ENCODE measurements around the gene SMARCA2. TPM values are rescaled to one million over a fixed set of nuclear protein-coding genes. Genes with fewer than 3 reads are reported as not detected.

The SMARCA2 gene
- total and polyA plus RNA-seq, 3 donors from 2014 or later = 176 to 251 (median 241) TPM

DNA sequence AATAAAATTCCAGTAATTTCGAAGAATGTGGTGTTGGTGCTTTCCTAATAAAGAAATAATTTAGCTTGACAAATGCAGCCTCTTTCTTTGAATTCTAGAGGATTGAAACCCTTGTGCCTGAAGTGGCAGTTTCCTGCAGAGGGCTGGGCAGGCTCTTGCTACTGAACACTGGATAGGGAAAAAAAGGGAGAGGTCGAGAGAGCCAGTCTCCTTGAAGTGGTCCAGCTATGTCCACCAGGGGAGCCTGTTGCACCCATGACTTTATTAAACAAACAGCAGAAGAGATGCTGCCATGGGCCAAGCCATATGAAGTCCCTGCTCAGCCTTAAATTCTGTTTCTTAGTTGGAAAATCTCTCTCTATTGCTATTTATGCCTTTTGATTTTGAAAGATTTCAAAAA lies 178.4 kb downstream of the SMARCA2 start:
- Histone ChIP-seq H3K27me3 (no peaks in the 10 kb centered on the region), H3K4me3 (no peak overlapping the region), H3K36me3 (ENCODE audit: low read depth, missing control alignments) (no peaks in the 10 kb centered on the region), H3K9me3 (no peaks in the 10 kb centered on the region), H3K4me1 (no peaks in the 10 kb centered on the region), H3K27ac (no peak overlapping the region)
- 87 to 88% methylated on average over 2 of the region's 2 CpGs for WGBS, 2 donors
- TF ChIP-seq POLR2A (IDR thresholded peaks at IDR 0.05) = no peak
- TF ChIP-seq, protein P1, sequence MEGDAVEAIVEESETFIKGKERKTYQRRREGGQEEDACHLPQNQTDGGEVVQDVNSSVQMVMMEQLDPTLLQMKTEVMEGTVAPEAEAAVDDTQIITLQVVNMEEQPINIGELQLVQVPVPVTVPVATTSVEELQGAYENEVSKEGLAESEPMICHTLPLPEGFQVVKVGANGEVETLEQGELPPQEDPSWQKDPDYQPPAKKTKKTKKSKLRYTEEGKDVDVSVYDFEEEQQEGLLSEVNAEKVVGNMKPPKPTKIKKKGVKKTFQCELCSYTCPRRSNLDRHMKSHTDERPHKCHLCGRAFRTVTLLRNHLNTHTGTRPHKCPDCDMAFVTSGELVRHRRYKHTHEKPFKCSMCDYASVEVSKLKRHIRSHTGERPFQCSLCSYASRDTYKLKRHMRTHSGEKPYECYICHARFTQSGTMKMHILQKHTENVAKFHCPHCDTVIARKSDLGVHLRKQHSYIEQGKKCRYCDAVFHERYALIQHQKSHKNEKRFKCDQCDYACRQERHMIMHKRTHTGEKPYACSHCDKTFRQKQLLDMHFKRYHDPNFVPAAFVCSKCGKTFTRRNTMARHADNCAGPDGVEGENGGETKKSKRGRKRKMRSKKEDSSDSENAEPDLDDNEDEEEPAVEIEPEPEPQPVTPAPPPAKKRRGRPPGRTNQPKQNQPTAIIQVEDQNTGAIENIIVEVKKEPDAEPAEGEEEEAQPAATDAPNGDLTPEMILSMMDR (IDR thresholded peaks at IDR 0.05) = peak in 1 of 3 experiments; percentile 5
- intact Hi-C loops (cut with DNase I; ENCODE audit: low total_unique reads) = no loop called here
- no peak for DNase-seq

DNA sequence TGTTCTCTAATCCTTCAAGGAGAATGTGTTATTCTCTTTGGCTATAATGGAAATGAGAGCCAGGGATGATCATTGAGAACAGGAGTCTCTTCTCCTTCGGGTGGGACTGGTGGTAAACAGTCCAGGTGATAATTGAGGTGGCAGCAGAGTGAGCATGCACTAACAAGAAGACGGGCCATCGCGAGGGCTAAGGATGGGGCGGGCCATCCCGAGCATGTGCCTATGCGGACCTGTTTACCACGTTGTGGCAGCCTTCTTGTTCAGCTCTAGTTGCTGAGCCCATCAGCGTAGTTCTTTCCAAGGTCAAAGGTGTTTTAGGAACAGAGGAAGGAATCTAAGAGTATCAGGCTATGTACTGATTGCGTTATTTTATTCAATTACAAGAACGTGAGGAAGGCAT lies 180.1 kb downstream of the SMARCA2 start:
- Histone ChIP-seq H3K4me1 (no peaks in the 10 kb centered on the region), H3K36me3 (ENCODE audit: low read depth, missing control alignments) (no peaks in the 10 kb centered on the region), H3K27ac (no peak overlapping the region), H3K4me3 (no peak overlapping the region), H3K9me3 (no peaks in the 10 kb centered on the region), H3K27me3 (no peaks in the 10 kb centered on the region)
- no peak for DNase-seq
- intact Hi-C loops (cut with DNase I; ENCODE audit: low total_unique reads) = no loop called here
- WGBS, 2 donors = 54 to 67% methylated on average over 11 of the region's 11 CpGs
- TF ChIP-seq, protein P1 (IDR thresholded peaks at IDR 0.05) = no peak
- no peak for TF ChIP-seq POLR2A (IDR thresholded peaks at IDR 0.05)

DNA sequence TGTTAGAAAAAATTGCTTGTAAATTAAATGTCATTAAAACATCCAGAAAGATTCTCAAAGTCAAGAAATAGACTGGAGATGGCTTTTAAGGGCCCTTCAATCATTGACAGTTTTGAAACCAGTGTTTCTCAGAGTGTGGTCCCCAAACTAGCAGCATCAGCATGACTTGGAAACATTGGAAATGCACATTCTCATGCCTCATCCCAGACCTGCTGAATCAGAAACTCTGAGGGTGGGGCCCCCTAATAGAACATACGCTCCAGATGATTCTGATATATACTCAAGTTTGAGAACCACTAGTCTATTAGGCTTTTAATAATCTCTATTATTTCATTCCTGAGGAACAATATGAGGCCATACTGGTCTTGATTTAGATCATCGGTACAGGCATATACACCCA lies 181.6 kb downstream of the SMARCA2 start:
- no peak for DNase-seq
- Histone ChIP-seq H3K36me3 (ENCODE audit: low read depth, missing control alignments) (no peaks in the 10 kb centered on the region), H3K4me3 (no peak overlapping the region), H3K4me1 (no peaks in the 10 kb centered on the region), H3K27ac (no peak overlapping the region), H3K27me3 (no peaks in the 10 kb centered on the region), H3K9me3 (no peaks in the 10 kb centered on the region)
- intact Hi-C loops (cut with DNase I; ENCODE audit: low total_unique reads) = no loop called here
- WGBS, 2 donors = 91 to 95% methylated on average over 2 of the region's 2 CpGs
- TF ChIP-seq POLR2A (IDR thresholded peaks at IDR 0.05) = no peak
- TF ChIP-seq, protein P1 (IDR thresholded peaks at IDR 0.05) = no peak

DNA sequence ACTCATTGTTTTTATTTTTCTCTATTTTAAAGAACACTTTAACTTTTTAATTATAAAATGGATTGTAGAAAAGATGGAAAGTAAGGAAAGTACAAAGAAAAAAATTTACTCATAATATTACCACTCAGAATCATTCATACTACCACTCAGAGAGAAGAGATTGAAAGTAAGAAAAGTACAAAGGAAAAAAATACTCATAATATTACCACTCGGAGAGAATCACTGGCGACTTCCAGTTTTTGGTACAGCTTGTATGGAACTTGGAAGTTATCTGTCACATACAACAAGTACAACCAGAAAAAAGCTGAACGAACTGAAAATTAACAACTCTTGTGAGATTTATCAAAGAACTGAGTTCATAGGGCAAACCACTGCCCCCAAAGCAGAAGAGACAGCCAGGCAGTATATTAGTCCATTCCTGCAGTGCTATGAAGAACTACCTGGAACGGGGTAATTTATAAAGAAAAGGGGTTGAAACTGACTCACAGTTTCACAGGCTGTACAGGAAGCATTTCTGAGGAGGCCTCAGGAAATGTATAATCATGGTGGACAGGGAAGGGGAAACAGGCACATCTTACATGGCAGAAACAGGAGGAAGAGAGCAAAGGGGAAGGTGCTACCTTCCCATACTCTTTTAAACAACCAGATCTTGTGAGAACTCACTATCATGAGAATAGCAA lies 183.9 kb downstream of the SMARCA2 start:
- no peaks in the 10 kb centered on the region for H3K4me1 ChIP-seq
- TF ChIP-seq, protein P1 (IDR thresholded peaks at IDR 0.05) = no peak
- no peak for TF ChIP-seq POLR2A (IDR thresholded peaks at IDR 0.05)
- no peak for DNase-seq
- no peaks in the 10 kb centered on the region for H3K9me3 ChIP-seq
- no peaks in the 10 kb centered on the region for H3K27me3 ChIP-seq
- H3K4me3 ChIP-seq = no peak overlapping the region
- no peak overlapping the region for H3K27ac ChIP-seq
- no peaks in the 10 kb centered on the region for H3K36me3 ChIP-seq (ENCODE audit: low read depth, missing control alignments)
- 85 to 93% methylated on average over 4 of the region's 4 CpGs for WGBS, 2 donors
- intact Hi-C loops (cut with DNase I; ENCODE audit: low total_unique reads) = no loop called here

Measured in testis (tissue), 3 donors.